NB4 (cell line): ENCODE measurements around the gene SLC39A12.

Experiments used
- CTCF ChIP-seq: IDR thresholded peaks from one replicate; pipeline ENCODE4 v1.5.1; 2012; ENCODE audit warnings: low read depth, low read length
- MAX ChIP-seq: IDR thresholded peaks from 2 replicates; pipeline ENCODE4 v1.6.1; 2011; ENCODE audit warnings: low read depth, low read length

GRCh38 chr10:17992266-17992665 is 40.5 kb downstream of the SLC39A12 start:
- TF ChIP-seq MAX (no peak), CTCF (no peak)
